K562 (cell line): ENCODE data around the gene CCL13. TPM values are rescaled to one million over a fixed set of nuclear protein-coding genes. Genes with fewer than 3 reads are reported as not detected.

Source experiments
- ATAC-seq: fragments of 200-7000 bp; cut with Tn5 transposase; 3 replicates; pipeline ENCODE4 v1.9.1; 2020; ENCODE audit warnings: moderate library complexity
- BruUV-seq: library from RNA; stranded (reverse); fragments of 400-500 nt; replicated peaks from 2 replicates; lab custom pipeline; 2021; lab: Mats Ljungman, UMichigan
- CTCF ChIA-PET: fragments of 300-600 bp; formaldehyde crosslinking; extraction: SDS; loops from one replicate; lab custom pipeline; 2021; ENCODE audit warnings: low intra/inter-chr PET ratio; lab: Yijun Ruan, JAX
- POLR2A ChIA-PET: fragments of 300-600, 350-650 bp; sonication (Branson Sonifier 250); formaldehyde crosslinking; extraction: SDS; loops from one replicate; lab custom pipeline; 2021; ENCODE audit warnings: antibody characterized with exemption, inconsistent platforms; lab: Yijun Ruan, JAX
- DNase-seq, 4 experiments: peaks; one replicate each; pipeline versions ENCODE4 v3.0.0 to v3.0.0-alpha.2; 2011 to 2018; ENCODE audit warnings: low spot score in 3 of 4, mixed read lengths in 3 of 4; ENCODE audit errors: extremely low read depth in 1 of 4
- FAIRE-seq: peaks from 2 replicates; lab custom pipeline; 2011; peaks lifted over from hg19 to GRCh38; lab: Jason Lieb, UNC
- H2AFZ ChIP-seq: 2 replicates; pipeline ENCODE4 v1.6.0; 2011; ENCODE audit warnings: low read depth, low read length, control low read depth, inconsistent platforms
- H3K27ac ChIP-seq: fragments of 200-600 bp; 3 replicates; pipeline ENCODE4 v1.8.0; 2011; ENCODE audit warnings: low read depth, mild to moderate bottlenecking, control low read depth, inconsistent platforms, low read length, moderate library complexity, mixed read lengths; ENCODE audit errors: extremely low read depth
- H3K27me3 ChIP-seq, 2 experiments: fragments of 300-600 bp in 1 of 2; 2 replicates in 1 of 2; 3 replicates in 1 of 2; pipeline versions ENCODE4 v1.6.0 to v1.8.0; 2011; ENCODE audit warnings: inconsistent platforms in 2 of 2, low read length in 2 of 2, mild to moderate bottlenecking in 1 of 2, mixed read lengths in 1 of 2, moderate library complexity in 1 of 2; ENCODE audit not compliant: control insufficient read depth in 2 of 2, insufficient read depth in 2 of 2
- H3K36me3 ChIP-seq: fragments of 300-600 bp; 3 replicates; pipeline ENCODE4 v1.8.0; 2011; ENCODE audit warnings: mild to moderate bottlenecking, low read length, inconsistent platforms; ENCODE audit not compliant: control insufficient read depth, insufficient read depth
- H3K4me1 ChIP-seq, 2 experiments: fragments of 200-600 bp in 1 of 2; replicated peaks in 1 of 2; 2 replicates in 1 of 2; 3 replicates in 1 of 2; pipeline versions ENCODE4 v1.5.1 to v1.8.0; 2011; ENCODE audit warnings: inconsistent platforms in 2 of 2, low read length in 2 of 2, mild to moderate bottlenecking in 1 of 2, mixed read lengths in 1 of 2, moderate library complexity in 1 of 2; ENCODE audit not compliant: control insufficient read depth in 2 of 2, insufficient read depth in 2 of 2
- H3K4me2 ChIP-seq: 2 replicates; pipeline ENCODE4 v1.6.1; 2011; ENCODE audit warnings: low read length, control low read depth, inconsistent platforms, mixed read lengths; ENCODE audit not compliant: insufficient read depth
- H3K4me3 ChIP-seq: fragments of 200-600 bp; sonication (generic), shearing (Covaris generic); 2 replicates; pipeline ENCODE4 v1.5.1; 2016; ENCODE audit warnings: control low read depth, inconsistent platforms
- H3K79me2 ChIP-seq: fragments of 200-600 bp; 3 replicates; pipeline ENCODE4 v1.8.0; 2011; ENCODE audit warnings: low read length, inconsistent platforms; ENCODE audit not compliant: control insufficient read depth, insufficient read depth
- H3K9ac ChIP-seq, 2 experiments: 2 replicates each; pipeline versions ENCODE4 v1.6.0 to v1.6.1; 2011; ENCODE audit warnings: low read depth in 2 of 2, low read length in 2 of 2, control low read depth in 1 of 2, inconsistent platforms in 1 of 2, mild to moderate bottlenecking in 1 of 2, mixed read lengths in 1 of 2; ENCODE audit not compliant: insufficient read depth in 1 of 2
- H3K9me1 ChIP-seq: one replicate; pipeline ENCODE4 v1.6.0; 2011; ENCODE audit warnings: inconsistent platforms, mild to moderate bottlenecking, low read length, moderate library complexity; ENCODE audit not compliant: control insufficient read depth, insufficient read depth
- H3K9me3 ChIP-seq: replicated peaks from 2 replicates; pipeline ENCODE4 v1.5.1; 2011; ENCODE audit warnings: low read depth, low read length, inconsistent platforms; ENCODE audit not compliant: control insufficient read depth, insufficient read depth
- H4K20me1 ChIP-seq: replicated peaks from 2 replicates; pipeline ENCODE4 v1.6.1; 2011; ENCODE audit warnings: low read length, inconsistent platforms, mixed read lengths; ENCODE audit not compliant: control insufficient read depth, insufficient read depth
- ID3 ChIP-seq, 2 experiments: fragments of 250-450 bp in 1 of 2; fragments of 450-650 bp in 1 of 2; sonication (Bioruptor Pico) in 1 of 2; IDR thresholded peaks; 2 replicates each; pipeline versions ENCODE4 v1.6.1 to v1.8.0; 2016 to 2021; ENCODE audit warnings: mild to moderate bottlenecking in 2 of 2, moderate library complexity in 2 of 2, missing compliant biosample characterization in 1 of 2, missing genetic modification characterization in 1 of 2
- KDM1A ChIP-seq, 2 experiments: fragments of 450-650 bp; IDR thresholded peaks; 2 replicates each; pipeline ENCODE4 v1.6.1; 2016; ENCODE audit warnings: mild to moderate bottlenecking in 2 of 2
- MEIS2 ChIP-seq: fragments of 450-650 bp; IDR thresholded peaks from 2 replicates; pipeline ENCODE4 v1.6.1; 2014; ENCODE audit warnings: mild to moderate bottlenecking; ENCODE audit not compliant: partially characterized antibody
- PBX2 ChIP-seq, 2 experiments: IDR thresholded peaks in 1 of 2; conservative IDR thresholded peaks in 1 of 2; 2 replicates each; pipeline ENCODE4 v1.6.1; 2016; ENCODE audit warnings: low read depth in 2 of 2, mild to moderate bottlenecking in 1 of 2, missing compliant biosample characterization in 1 of 2, missing genetic modification characterization in 1 of 2, moderate library complexity in 1 of 2
- PKNOX1 ChIP-seq: fragments of 450-650 bp; IDR thresholded peaks from 2 replicates; pipeline ENCODE4 v1.6.1; 2016
- POLR3A ChIP-seq: IDR thresholded peaks from 2 replicates; pipeline ENCODE4 v1.6.1; 2011; ENCODE audit warnings: borderline replicate concordance, mild to moderate bottlenecking, moderate library complexity; ENCODE audit not compliant: insufficient read length, insufficient read depth; ENCODE audit errors: extremely low read depth
- PRDM10 ChIP-seq: fragments of 450-650 bp; IDR thresholded peaks from 2 replicates; pipeline ENCODE4 v1.6.1; 2018; ENCODE audit not compliant: partially characterized antibody
- SNIP1 ChIP-seq: fragments of 450-650 bp; IDR thresholded peaks from 2 replicates; pipeline ENCODE4 v1.7.1; 2017; ENCODE audit warnings: low read depth, mild to moderate bottlenecking
- ZBTB12 ChIP-seq: fragments of 250-450 bp; sonication (Bioruptor Pico); IDR thresholded peaks from 2 replicates; pipeline ENCODE4 v1.4.0; 2020
- ZNF431 ChIP-seq: sonication (generic); formaldehyde crosslinking; IDR thresholded peaks from 2 replicates; pipeline ENCODE4 v1.8.0; 2022; ENCODE audit warnings: mild to moderate bottlenecking, missing genetic modification reagents
- ZNF668 ChIP-seq: fragments of 250-450 bp; sonication (Bioruptor Pico); IDR thresholded peaks from 2 replicates; pipeline ENCODE4 v1.8.0; 2022; ENCODE audit warnings: mild to moderate bottlenecking, inconsistent platforms
- WGBS: fragments of 100-300 bp; shearing (Covaris generic); methylation state at CpG from one replicate; pipeline ENCODE4 v1.1.6; 2016; ENCODE audit warnings: low coverage, mixed read lengths; ENCODE audit not compliant: insufficient coverage; ENCODE audit errors: missing lambda C conversion rate; 5-methylcytosine and 5-hydroxymethylcytosine counted together
- in situ Hi-C: fragments of 300-500 bp; cut with MboI; formaldehyde crosslinking; loops from 4 replicates; pipeline ENCODE4 v1.15.0; 2018; ENCODE audit warnings: inconsistent platforms, mixed read lengths
- intact Hi-C: fragments of 100-400 bp; cut with micrococcal nuclease; formaldehyde crosslinking; loops from 2 replicates; pipeline ENCODE4 v1.14.2; 2022
- polyA plus RNA-seq, 8 experiments: library from polyadenylated mRNA; depleted of rRNA in 4 of 8; stranded (reverse) in 5 of 8; unstranded in 3 of 8; fragments of >200 nt; fragmentation: Nextera tagmentation in 2 of 8; fragmentation: Illumina TruSeq in 1 of 8; extraction: Ambion mirVana in 2 of 8; extraction: Trizol in 1 of 8; gene quantifications; 2 replicates each; pipeline versions ENCODE4 v1.2.1 to v1.2.3, GENCODE V29; 2011 to 2014; ENCODE audit warnings: inconsistent platforms in 1 of 8, missing spikeins in 1 of 8
- total RNA-seq, 7 experiments: library from RNA; depleted of rRNA in 6 of 7; stranded (reverse); fragments of >200 nt in 6 of 7; fragmentation: Illumina TruSeq in 2 of 7; extraction: Trizol in 2 of 7; gene quantifications; 2 replicates each; pipeline versions ENCODE4 v1.2.1 to v1.2.3, GENCODE V29; 2011 to 2021; ENCODE audit warnings: low replicate concordance in 1 of 7

The CCL13 gene
- total and polyA plus RNA-seq, 9 of the 15 experiments (the other 6 are each of a cell fraction or from before 2014, with no cell fraction given), result not detected

GRCh38 chr17:34382621-34383124 is 26.4 kb downstream of the CCL13 start:
- H3K4me1 ChIP-seq, result peaks cover 3 to 36% of the 10 kb centered on the region in 2 experiments; a peak in 3 of 5 replicates
- DNase-seq (no peak), ATAC-seq (no peak), FAIRE-seq (peak; percentile 67)
- CTCF ChIA-PET, result no interaction called here
- H3K27me3 ChIP-seq, result peaks cover 0 to 2% of the 10 kb centered on the region in 2 experiments; a peak in 1 of 5 replicates
- intact Hi-C loops (no loop called here), in situ Hi-C loops (no loop called here)
- H2AFZ ChIP-seq, result peak overlapping the region; percentile 75; the same call in 1 of the 2 replicates
- H4K20me1 ChIP-seq, result no peaks in the 10 kb centered on the region
- BruUV-seq, result no TSS peak
- H3K9me3 ChIP-seq, result no peaks in the 10 kb centered on the region
- no peak overlapping the region for H3K4me3 ChIP-seq
- H3K27ac ChIP-seq, result peak overlapping the region; percentile 36; the same call in 1 of the 3 replicates
- H3K4me2 ChIP-seq, result peak overlapping the region; percentile 10; the same call in 1 of the 2 replicates
- no peaks in the 10 kb centered on the region for H3K79me2 ChIP-seq
- no peaks in the 10 kb centered on the region for H3K9me1 ChIP-seq
- POLR2A ChIA-PET, result no interaction called here
- WGBS, result 42% methylated on average over 7 of the region's 7 CpGs
- no peak overlapping the region for H3K9ac ChIP-seq
- H3K36me3 ChIP-seq, result no peaks in the 10 kb centered on the region
- TF ChIP-seq KDM1A (IDR thresholded peaks at IDR 0.05) (no peak), ZNF431 (CRISPR knock-in tag) (no peak), ID3 (CRISPR knock-in tag; IDR thresholded peaks at IDR 0.05) (no peak), ID3 (tag; IDR thresholded peaks at IDR 0.05) (no peak), ZBTB12 (no peak), MEIS2 (peak; percentile 51), POLR3A (no peak), SNIP1 (no peak), PBX2 (CRISPR knock-in tag; IDR thresholded peaks at IDR 0.05; ENCODE audit: low read depth) (no peak), PBX2 (tag; conservative IDR thresholded peaks at IDR 0.05; ENCODE audit: low read depth) (0 out of 2 replicates have a peak, but pooled peaks have one; percentile 36), PRDM10 (no peak), PKNOX1 (peak; percentile 22; the same call in 1 of the 2 replicates), ZNF668 (CRISPR knock-in tag) (no peak)
